Measurements from ENCODE around the gene ZNF518A. TPM values are rescaled to one million over a fixed set of nuclear protein-coding genes. Genes with fewer than 3 reads are reported as not detected.

ZNF518A gene
- total and polyA plus RNA-seq, 9 of the 15 experiments (the other 6 are each of a cell fraction or from before 2014, with no cell fraction given), result 6.3 to 30.0 (median 17.4) TPM

GRCh38 chr10:96107623-96108038, 22.5 kb upstream of the ZNF518A start (continued):
- TF ChIP-seq NCOA2 (IDR thresholded peaks at IDR 0.05; ENCODE audit: partially characterized antibody in 2 of 2) (no peak), CTBP1 (IDR thresholded peaks at IDR 0.05; ENCODE audit: borderline replicate concordance) (no peak), EWSR1 (IDR thresholded peaks at IDR 0.05; ENCODE audit: borderline replicate concordance, low read depth, partially characterized antibody) (no peak), ZNF696 (CRISPR knock-in tag; conservative IDR thresholded peaks at IDR 0.05) (no peak), VEZF1 (CRISPR knock-in tag; IDR thresholded peaks at IDR 0.05) (no peak), THAP12 (CRISPR knock-in tag; IDR thresholded peaks at IDR 0.05) (no peak), ZBTB5 (IDR thresholded peaks at IDR 0.05) (no peak), ZNF408 (CRISPR knock-in tag; IDR thresholded peaks at IDR 0.05; ENCODE audit: low read depth) (no peak), NFRKB (IDR thresholded peaks at IDR 0.05; ENCODE audit: low read depth) (no peak), ZNF584 (CRISPR knock-in tag; IDR thresholded peaks at IDR 0.05; ENCODE audit: low read depth) (0 out of 2 replicates have a peak, but pooled peaks have one; percentile 53), TCF15 (CRISPR knock-in tag; IDR thresholded peaks at IDR 0.05) (no peak), HDAC8 (tag; IDR thresholded peaks at IDR 0.05) (no peak), KLF13 (tag; IDR thresholded peaks at IDR 0.05; ENCODE audit: borderline replicate concordance, low read depth) (no peak), ZNF583 (CRISPR knock-in tag; IDR thresholded peaks at IDR 0.05) (no peak)
- TF ChIP-seq, protein P1, sequence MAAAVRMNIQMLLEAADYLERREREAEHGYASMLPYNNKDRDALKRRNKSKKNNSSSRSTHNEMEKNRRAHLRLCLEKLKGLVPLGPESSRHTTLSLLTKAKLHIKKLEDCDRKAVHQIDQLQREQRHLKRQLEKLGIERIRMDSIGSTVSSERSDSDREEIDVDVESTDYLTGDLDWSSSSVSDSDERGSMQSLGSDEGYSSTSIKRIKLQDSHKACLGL (CRISPR knock-in tag; IDR thresholded peaks at IDR 0.05; ENCODE audit: borderline replicate concordance, poor library complexity, severe bottlenecking), result no peak
- TF ChIP-seq, protein P2, sequence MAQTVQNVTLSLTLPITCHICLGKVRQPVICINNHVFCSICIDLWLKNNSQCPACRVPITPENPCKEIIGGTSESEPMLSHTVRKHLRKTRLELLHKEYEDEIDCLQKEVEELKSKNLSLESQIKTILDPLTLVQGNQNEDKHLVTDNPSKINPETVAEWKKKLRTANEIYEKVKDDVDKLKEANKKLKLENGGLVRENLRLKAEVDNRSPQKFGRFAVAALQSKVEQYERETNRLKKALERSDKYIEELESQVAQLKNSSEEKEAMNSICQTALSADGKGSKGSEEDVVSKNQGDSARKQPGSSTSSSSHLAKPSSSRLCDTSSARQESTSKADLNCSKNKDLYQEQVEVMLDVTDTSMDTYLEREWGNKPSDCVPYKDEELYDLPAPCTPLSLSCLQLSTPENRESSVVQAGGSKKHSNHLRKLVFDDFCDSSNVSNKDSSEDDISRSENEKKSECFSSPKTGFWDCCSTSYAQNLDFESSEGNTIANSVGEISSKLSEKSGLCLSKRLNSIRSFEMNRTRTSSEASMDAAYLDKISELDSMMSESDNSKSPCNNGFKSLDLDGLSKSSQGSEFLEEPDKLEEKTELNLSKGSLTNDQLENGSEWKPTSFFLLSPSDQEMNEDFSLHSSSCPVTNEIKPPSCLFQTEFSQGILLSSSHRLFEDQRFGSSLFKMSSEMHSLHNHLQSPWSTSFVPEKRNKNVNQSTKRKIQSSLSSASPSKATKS (CRISPR knock-in tag; IDR thresholded peaks at IDR 0.05), result no peak
